Lower leg skin (tissue), 3 donors: ENCODE data around the gene PRIM2.
"Not testable (repeated sequence)": the region's sequence is repeated elsewhere in the genome, so short reads cannot be mapped to it uniquely, and the experiment has no call there.

Experiments used
- POLR2A ChIP-seq, 2 donors: fragments of 450-650 bp; IDR thresholded peaks; one replicate each; pipeline ENCODE4 v1.6.1; 2016 to 2017; ENCODE audit warnings: antibody characterized with exemption in 2 of 2, mild to moderate bottlenecking in 1 of 2, moderate library complexity in 1 of 2
- TF ChIP-seq, protein P1 (sequence below), 3 donors: fragments of 450-650 bp; IDR thresholded peaks; one replicate each; pipeline ENCODE4 v1.5.1; 2016; ENCODE audit warnings: antibody characterized with exemption in 3 of 3, mild to moderate bottlenecking in 3 of 3, moderate library complexity in 2 of 3

DNA sequence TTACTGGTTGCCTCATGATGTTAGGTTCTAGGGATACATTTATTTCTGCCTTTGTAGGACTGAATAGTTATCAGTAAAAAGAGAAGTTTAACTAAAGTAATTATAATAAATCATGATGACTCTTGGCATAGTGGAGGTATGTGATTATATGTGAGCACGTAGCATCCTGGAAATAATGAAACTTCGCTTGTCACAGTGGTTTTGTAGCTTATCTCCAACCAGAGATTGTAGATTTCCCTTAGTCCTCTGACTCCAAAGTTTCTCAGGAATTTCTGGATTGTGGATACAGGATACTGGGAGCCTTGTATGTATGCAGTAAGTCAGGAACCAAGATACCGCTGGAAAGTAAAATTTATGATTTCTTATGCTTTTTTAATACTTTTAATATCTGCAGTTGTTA, 199.3 kb downstream of the PRIM2 start:
- TF ChIP-seq, protein P1, sequence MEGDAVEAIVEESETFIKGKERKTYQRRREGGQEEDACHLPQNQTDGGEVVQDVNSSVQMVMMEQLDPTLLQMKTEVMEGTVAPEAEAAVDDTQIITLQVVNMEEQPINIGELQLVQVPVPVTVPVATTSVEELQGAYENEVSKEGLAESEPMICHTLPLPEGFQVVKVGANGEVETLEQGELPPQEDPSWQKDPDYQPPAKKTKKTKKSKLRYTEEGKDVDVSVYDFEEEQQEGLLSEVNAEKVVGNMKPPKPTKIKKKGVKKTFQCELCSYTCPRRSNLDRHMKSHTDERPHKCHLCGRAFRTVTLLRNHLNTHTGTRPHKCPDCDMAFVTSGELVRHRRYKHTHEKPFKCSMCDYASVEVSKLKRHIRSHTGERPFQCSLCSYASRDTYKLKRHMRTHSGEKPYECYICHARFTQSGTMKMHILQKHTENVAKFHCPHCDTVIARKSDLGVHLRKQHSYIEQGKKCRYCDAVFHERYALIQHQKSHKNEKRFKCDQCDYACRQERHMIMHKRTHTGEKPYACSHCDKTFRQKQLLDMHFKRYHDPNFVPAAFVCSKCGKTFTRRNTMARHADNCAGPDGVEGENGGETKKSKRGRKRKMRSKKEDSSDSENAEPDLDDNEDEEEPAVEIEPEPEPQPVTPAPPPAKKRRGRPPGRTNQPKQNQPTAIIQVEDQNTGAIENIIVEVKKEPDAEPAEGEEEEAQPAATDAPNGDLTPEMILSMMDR (IDR thresholded peaks at IDR 0.05): not testable (repeated sequence)
- not testable (repeated sequence) for TF ChIP-seq POLR2A (IDR thresholded peaks at IDR 0.05)
